Measurements from ENCODE around the gene TBPL1. TPM values are rescaled to one million over a fixed set of nuclear protein-coding genes. Genes with fewer than 3 reads are reported as not detected.

Gene TBPL1
- total and polyA plus RNA-seq, 10 of the 15 experiments (the other 5 are each of a cell fraction or from before 2014, with no cell fraction given), result 34.6 to 71.2 (median 43.0) TPM

DNA sequence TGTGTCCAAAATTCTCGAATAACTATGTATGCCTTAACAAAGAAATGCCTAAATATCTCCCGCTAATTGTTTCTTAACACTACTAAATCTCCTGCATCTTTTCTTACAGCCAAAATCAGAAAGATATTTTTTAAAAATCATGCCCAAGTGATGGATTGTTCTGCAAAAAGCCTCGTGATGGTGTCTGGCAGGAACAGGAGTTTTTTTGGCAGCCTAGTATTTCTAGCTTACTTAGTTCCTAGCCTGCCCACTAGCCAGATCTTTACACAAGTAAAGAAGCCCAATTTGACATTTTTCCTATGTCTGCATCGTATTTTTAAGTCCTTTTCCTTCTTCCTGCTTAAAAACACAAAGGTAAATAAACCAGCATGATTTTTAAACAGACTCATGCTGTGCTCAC, 67.9 kb downstream of the TBPL1 start (continued):
- TF ChIP-seq, protein P1, sequence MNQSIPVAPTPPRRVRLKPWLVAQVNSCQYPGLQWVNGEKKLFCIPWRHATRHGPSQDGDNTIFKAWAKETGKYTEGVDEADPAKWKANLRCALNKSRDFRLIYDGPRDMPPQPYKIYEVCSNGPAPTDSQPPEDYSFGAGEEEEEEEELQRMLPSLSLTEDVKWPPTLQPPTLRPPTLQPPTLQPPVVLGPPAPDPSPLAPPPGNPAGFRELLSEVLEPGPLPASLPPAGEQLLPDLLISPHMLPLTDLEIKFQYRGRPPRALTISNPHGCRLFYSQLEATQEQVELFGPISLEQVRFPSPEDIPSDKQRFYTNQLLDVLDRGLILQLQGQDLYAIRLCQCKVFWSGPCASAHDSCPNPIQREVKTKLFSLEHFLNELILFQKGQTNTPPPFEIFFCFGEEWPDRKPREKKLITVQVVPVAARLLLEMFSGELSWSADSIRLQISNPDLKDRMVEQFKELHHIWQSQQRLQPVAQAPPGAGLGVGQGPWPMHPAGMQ (IDR thresholded peaks at IDR 0.05; ENCODE audit: borderline replicate concordance), result no peak

GRCh38 chr6:134021396-134022122, 68.5 kb downstream of the TBPL1 start:
- CTCF ChIA-PET, result no interaction called here

More at GRCh38 chr6:134021396-134022122, 68.5 kb downstream of the TBPL1 start:
- ChIA-PET POLR2A (no interaction called here), SMC1A (ENCODE audit: uncharacterized antibody, unreplicated experiment) (interaction anchor here (0.7 kb wide), 1 partner anchor 233 kb away, joined by 3 read pairs; no protein-coding TSS in a partner anchor), RAD21 (ENCODE audit: unreplicated experiment) (no interaction called here)
- no peaks in the 10 kb centered on the region for H3K36me3 ChIP-seq (ENCODE audit: control insufficient read depth in 2 of 2, insufficient read depth in 2 of 2, low read length in 1 of 2)
- DNase-seq (ENCODE audit: low read depth, low spot score), result no peak
- no peak overlapping the region for H2AFZ ChIP-seq (ENCODE audit: control insufficient read depth, low read depth, low read length)
- H3K4me1 ChIP-seq (ENCODE audit: control insufficient read depth, insufficient read depth, low read length), result no peaks in the 10 kb centered on the region
- TF ChIP-seq POLR2AphosphoS2 (IDR thresholded peaks at IDR 0.05; ENCODE audit: low read depth, low read length) (no peak), CREB1 (IDR thresholded peaks at IDR 0.05; ENCODE audit: low read depth) (no peak), RB1 (IDR thresholded peaks at IDR 0.05; ENCODE audit: borderline replicate concordance) (no peak), NFYB (IDR thresholded peaks at IDR 0.05; ENCODE audit: insufficient read depth, low read depth, low read length) (no peak)
- TF ChIP-seq, protein P2, sequence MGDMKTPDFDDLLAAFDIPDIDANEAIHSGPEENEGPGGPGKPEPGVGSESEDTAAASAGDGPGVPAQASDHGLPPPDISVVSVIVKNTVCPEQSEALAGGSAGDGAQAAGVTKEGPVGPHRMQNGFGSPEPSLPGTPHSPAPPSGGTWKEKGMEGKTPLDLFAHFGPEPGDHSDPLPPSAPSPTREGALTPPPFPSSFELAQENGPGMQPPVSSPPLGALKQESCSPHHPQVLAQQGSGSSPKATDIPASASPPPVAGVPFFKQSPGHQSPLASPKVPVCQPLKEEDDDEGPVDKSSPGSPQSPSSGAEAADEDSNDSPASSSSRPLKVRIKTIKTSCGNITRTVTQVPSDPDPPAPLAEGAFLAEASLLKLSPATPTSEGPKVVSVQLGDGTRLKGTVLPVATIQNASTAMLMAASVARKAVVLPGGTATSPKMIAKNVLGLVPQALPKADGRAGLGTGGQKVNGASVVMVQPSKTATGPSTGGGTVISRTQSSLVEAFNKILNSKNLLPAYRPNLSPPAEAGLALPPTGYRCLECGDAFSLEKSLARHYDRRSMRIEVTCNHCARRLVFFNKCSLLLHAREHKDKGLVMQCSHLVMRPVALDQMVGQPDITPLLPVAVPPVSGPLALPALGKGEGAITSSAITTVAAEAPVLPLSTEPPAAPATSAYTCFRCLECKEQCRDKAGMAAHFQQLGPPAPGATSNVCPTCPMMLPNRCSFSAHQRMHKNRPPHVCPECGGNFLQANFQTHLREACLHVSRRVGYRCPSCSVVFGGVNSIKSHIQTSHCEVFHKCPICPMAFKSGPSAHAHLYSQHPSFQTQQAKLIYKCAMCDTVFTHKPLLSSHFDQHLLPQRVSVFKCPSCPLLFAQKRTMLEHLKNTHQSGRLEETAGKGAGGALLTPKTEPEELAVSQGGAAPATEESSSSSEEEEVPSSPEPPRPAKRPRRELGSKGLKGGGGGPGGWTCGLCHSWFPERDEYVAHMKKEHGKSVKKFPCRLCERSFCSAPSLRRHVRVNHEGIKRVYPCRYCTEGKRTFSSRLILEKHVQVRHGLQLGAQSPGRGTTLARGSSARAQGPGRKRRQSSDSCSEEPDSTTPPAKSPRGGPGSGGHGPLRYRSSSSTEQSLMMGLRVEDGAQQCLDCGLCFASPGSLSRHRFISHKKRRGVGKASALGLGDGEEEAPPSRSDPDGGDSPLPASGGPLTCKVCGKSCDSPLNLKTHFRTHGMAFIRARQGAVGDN (IDR thresholded peaks at IDR 0.05), result no peak
- WGBS (ENCODE audit: insufficient coverage, insufficient replicate concordance, low lambda C conversion rate, missing lambda C conversion rate), result 19% methylated on average over 5 of the region's 5 CpGs
- in situ Hi-C loops (cut with MboI), result no loop called here
- H3K27me3 ChIP-seq (replicated peaks in 1 of 2; ENCODE audit: control insufficient read depth in 2 of 2, insufficient read depth in 2 of 2, low read length in 1 of 2), result peaks cover 0 to 3% of the 10 kb centered on the region in 2 experiments; a peak in 1 of 4 replicates
- ATAC-seq, result no peak
- H3K4me3 ChIP-seq, result no peak overlapping the region
- no peaks in the 10 kb centered on the region for H4K20me1 ChIP-seq (ENCODE audit: control insufficient read depth, insufficient read depth)
- H3K27ac ChIP-seq (ENCODE audit: control insufficient read depth, insufficient read depth), result no peak overlapping the region
- BruUV-seq (replicated peaks), result no TSS peak
- no peak overlapping the region for H3K4me2 ChIP-seq (ENCODE audit: control insufficient read depth, insufficient read depth)
- no peaks in the 10 kb centered on the region for H3K79me2 ChIP-seq (ENCODE audit: control insufficient read depth, insufficient read depth, low read length)
- no peak overlapping the region for H3K9ac ChIP-seq (ENCODE audit: control insufficient read depth, insufficient read depth, low read length)
- FAIRE-seq, result no peak
- intact Hi-C loops (cut with micrococcal nuclease; ENCODE audit: unreplicated experiment), result no loop called here
- no peaks in the 10 kb centered on the region for H3K9me3 ChIP-seq (replicated peaks; ENCODE audit: control insufficient read depth, insufficient read depth, low read length)
